ENCODE results near the gene PTGR3.
A peak's percentile ranks its signal among the peaks of the same experiment; 100 is the strongest.

Gene PTGR3

GRCh38 chr18:75214766-75215510 lies 6.0 kb upstream of the PTGR3 start:
- no peak for DNase-seq (ENCODE audit: low spot score)

- no peak for DNase-seq (ENCODE audit: low spot score)
Observed at GRCh38 chr18:75214332-75214690, 5.4 kb upstream of the PTGR3 start.

GRCh38 chr18:75213611-75214331 lies 4.8 kb upstream of the PTGR3 start:
- DNase-seq (ENCODE audit: low spot score): no peak

- DNase-seq (ENCODE audit: low spot score): no peak
Observed at GRCh38 chr18:75212751-75213090, 3.8 kb upstream of the PTGR3 start.

- peak; percentile 38 for DNase-seq (ENCODE audit: low spot score)
Observed at GRCh38 chr18:75211953-75212750, 3.2 kb upstream of the PTGR3 start.

DNA sequence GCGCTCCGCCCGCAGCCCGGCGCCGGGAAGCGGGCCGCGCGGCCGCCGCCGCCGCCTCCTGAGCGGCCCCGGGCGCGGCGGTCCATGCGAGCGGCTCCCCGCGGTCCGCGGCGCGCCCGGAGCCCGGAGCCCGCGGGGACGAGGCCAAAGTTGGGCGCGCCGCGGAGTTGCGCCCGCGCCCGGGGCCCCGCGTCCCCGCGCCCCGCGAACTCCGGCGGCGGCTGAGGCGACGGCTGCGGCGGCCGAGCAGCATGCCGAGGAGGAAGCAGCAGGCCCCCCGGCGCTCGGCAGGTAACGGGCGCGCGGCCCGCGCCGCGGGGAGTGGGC lies 2.6 kb upstream of the PTGR3 start:
- no peak for DNase-seq (ENCODE audit: low spot score)

- peak; percentile 34 for DNase-seq (ENCODE audit: low spot score)
Observed at GRCh38 chr18:75211002-75211621, 2.2 kb upstream of the PTGR3 start.

- DNase-seq (ENCODE audit: low spot score): peak; percentile 95
Observed at GRCh38 chr18:75210274-75211001, 1.5 kb upstream of the PTGR3 start, which contains the start of gene TSHZ1. TSS of gene TSHZ1 (plus strand) at chr18:75210797. CDS start at chr18:75211877, 1,080 bp downstream.

DNA sequence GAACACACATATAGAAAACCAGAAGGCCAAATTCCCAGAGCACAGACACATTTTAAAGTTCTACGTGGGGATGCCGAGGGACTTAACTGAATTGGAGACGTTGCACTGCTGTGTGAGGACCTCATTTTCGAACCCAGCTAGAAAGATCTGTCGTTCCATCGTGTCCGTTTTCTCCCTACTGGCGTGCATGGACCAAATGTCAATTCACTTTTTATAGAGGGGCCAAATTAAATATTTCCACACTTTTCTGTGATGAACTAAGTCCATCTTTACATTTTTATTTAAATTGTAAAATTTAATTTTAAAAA lies 966 bp upstream of the PTGR3 start:
- DNase-seq (ENCODE audit: low spot score): no peak

- DNase-seq (ENCODE audit: low spot score): no peak
Observed at GRCh38 chr18:75208836-75209128, 157 bp downstream of the PTGR3 start.

DNA sequence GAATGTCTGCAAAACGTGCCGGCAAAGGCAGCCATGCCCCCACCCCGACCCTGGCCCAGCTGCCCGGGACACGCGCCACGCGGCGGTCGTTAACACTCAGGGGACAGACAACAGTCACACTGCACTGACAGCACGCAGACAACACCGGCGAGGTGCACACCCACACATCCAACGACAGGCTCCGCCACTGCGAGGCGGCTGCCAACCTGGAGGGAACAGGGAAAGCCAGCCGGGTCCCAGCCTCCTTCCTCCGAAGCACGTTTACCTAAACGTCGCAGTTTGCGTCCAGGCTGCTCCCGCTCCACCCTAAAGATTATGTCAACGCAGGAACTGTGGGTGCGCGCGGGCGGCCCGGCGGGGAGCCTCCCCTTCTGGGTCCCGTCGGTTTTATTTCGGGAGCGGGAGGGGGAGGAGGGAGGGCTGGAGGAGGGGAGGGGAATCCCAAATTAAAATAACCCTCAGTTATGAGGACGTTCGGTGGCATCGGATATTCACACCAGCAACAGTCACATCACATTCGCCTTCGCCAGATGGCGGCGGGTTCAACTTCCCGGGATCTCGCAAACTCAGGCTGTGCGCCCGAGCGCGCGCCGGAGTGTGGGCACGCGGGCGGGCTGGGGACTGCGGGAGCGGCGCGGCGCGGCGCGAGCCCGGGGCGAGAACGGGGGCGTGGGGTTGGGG lies 644 bp downstream of the PTGR3 start:
- DNase-seq (ENCODE audit: low spot score): peak; percentile 55

- DNase-seq (ENCODE audit: low spot score): peak; percentile 61
Observed at GRCh38 chr18:75207310-75208154, 1.4 kb downstream of the PTGR3 start.

DNA sequence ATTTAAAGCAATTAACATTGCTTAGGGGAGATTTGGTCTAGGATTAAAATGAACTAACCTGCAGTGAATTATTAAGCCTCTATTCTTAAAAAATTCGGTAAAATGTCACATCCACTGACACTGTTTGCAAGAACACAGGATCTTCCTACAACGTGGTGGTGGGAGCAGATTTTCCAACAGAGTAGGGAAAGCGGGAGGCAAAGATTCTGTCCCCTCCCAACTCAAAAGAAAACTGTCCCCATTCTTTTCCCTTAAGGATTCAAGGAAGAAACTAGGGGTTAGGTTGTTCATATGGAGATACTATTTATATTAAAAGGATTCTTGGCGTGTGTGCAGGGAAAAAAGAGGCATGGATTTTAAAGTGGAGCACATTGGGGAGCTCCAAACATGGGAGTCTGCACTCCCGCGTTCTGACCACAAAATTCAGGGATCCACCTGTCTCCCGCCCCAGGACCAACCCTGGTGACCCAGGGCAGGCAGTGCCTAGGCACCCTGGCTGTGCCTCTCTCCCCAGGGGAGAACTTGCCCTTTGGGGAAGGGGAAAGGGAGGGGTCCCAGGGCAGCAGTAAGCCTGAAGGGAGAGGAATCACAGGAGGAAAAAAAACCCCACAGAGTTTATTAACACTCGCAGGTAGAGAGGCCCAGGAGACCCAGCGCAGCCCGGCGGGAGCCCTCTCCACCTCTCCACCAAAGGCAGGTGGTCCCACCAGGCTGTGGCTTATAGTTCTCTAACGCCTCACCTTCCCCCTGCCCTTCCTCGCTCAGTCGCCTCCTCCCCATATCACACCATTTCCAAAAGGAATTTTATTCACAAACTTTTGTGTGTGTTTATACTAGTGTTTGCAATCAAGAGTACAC lies 2.3 kb downstream of the PTGR3 start:
- DNase-seq (ENCODE audit: low spot score): no peak

- no peak for DNase-seq (ENCODE audit: low spot score)
Observed at GRCh38 chr18:75205514-75206132, 3.3 kb downstream of the PTGR3 start.

- DNase-seq (ENCODE audit: low spot score): no peak
Observed at GRCh38 chr18:75204732-75205513, 4.0 kb downstream of the PTGR3 start.

GRCh38 chr18:75204269-75204731 lies 4.6 kb downstream of the PTGR3 start:
- no peak for DNase-seq (ENCODE audit: low spot score)

DNA sequence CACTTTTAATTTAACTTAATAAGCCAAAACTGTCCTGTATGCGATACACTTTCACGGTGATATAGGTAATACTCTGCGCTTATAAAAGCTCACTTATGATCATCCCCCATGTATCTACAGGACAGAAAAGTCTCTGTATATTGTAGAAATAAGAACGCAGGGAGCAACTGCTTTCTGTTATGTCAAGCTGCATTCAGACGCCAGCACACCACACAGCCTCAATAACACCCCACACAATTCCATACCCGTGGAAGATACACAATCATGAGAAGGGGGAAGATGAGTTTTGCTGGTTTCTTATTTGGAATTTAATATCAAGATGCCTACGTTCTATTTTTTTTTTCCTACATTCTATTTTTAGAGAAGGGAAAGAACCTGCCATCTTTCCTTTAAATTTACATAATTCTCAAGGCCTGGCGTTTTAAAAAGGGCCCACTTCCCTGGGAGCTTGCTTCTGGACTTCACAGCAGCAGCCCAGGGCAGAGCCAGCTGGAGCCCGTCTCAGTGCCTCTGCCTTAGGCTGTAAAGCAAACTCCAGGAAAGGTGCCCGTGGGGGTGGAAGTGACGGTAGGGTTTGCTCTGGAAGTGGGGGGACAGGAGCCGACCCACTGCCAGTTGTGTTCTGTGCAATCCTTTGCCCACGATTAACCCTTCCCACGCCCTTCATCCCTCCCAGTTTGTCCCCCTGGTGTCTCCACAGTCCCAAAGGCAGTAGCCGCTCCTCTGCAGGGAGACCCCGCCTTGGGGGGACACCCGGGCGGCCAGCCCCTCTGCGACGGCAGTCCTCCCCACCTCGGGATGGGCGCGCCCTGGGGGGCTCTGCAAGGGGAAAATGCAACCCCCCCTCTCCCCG lies 5.3 kb downstream of the PTGR3 start:
- DNase-seq (ENCODE audit: low spot score): no peak
